HG03135 (cell line): ENCODE results near the gene NT5C3A.
"Not testable (repeated sequence)": the region's sequence is repeated elsewhere in the genome, so short reads cannot be mapped to it uniquely, and the experiment has no call there.

Source experiments
- ATAC-seq: cut with Tn5 transposase; IDR thresholded peaks from one replicate; pipeline ENCODE4 v1.9.1; 2021; ENCODE audit warnings: mild to moderate bottlenecking, moderate library complexity; ENCODE audit not compliant: unreplicated experiment

The NT5C3A gene

GRCh38 chr7:32991068-32991585 lies 71.4 kb downstream of the NT5C3A start:
- ATAC-seq = not testable (repeated sequence)

- ATAC-seq = peak; percentile 74
These were observed 74.4 kb downstream of the NT5C3A start for GRCh38 chr7:32988148-32988547.

- ATAC-seq = not testable (repeated sequence)
These were observed 82.7 kb downstream of the NT5C3A start for GRCh38 chr7:32979902-32980301.

- ATAC-seq = not testable (repeated sequence)
These were observed 83.3 kb downstream of the NT5C3A start for GRCh38 chr7:32979246-32979645.

DNA sequence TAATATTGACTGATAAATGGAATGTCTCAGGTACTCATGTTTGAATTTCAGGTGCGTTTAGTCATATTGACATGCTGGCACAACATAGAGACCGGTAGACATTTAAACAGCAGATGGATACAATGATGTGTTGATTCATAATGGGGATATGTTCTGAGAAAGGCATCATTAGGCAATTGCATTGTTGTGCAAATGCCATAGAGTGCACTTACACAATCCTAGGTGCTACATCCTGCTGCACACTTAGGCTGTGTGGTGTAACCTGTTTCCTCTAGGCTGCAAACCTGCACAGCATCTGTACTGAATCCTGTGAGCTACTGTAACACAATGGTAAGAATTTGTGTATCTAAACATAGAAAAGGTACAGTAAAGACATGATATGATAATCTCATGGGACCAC lies 85.4 kb downstream of the NT5C3A start:
- not testable (repeated sequence) for ATAC-seq

- not testable (repeated sequence) for ATAC-seq
These were observed 90.6 kb downstream of the NT5C3A start for GRCh38 chr7:32971967-32972366.

- ATAC-seq = not testable (repeated sequence)
These were observed 95.4 kb downstream of the NT5C3A start for GRCh38 chr7:32967268-32967582.

GRCh38 chr7:32966489-32967267 lies 95.9 kb downstream of the NT5C3A start:
- not testable (repeated sequence) for ATAC-seq

- ATAC-seq = peak; percentile 94
These were observed 98.0 kb downstream of the NT5C3A start for GRCh38 chr7:32964461-32965159.
